Measurements from ENCODE around the gene UBE2J2.

The UBE2J2 gene

DNA sequence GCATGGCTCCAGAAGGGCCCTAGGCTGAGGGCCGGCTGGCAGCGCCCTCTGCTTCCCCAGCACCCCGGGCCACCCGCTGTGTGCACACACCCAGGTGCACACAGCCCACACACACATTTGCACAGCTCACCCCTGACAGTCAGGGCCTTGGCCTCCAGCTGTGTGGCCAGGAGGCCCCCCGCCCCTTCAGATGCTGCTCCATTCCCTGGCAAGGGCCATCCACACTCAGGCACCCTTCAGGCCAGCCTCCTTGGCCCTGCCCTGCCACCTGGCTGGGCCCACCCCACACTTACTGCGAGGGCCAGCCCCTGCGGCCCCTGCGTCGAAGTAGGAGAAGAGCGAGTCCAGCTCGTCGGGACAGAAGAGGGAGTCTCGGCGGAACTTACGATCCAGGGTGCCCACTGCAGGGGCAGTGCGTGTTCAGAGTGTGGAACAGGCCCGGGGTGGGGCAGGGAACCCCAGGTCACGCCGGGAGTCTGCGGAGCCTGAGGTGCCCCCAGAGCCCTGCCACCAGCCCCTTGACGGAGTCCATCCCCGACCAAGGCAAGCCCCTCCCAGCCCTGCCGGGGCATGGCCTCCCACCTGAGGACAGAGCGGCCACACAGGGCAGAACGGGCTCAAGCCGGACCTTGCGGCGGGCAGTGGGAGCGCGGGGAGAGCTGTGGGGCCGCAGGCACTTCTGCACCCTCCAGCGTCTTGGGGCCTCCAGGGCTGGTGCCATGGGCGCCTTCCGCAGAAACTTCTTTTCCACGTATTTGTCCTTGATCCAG is 21.7 kb upstream of the UBE2J2 start:
- no peak for DNase-seq

DNA sequence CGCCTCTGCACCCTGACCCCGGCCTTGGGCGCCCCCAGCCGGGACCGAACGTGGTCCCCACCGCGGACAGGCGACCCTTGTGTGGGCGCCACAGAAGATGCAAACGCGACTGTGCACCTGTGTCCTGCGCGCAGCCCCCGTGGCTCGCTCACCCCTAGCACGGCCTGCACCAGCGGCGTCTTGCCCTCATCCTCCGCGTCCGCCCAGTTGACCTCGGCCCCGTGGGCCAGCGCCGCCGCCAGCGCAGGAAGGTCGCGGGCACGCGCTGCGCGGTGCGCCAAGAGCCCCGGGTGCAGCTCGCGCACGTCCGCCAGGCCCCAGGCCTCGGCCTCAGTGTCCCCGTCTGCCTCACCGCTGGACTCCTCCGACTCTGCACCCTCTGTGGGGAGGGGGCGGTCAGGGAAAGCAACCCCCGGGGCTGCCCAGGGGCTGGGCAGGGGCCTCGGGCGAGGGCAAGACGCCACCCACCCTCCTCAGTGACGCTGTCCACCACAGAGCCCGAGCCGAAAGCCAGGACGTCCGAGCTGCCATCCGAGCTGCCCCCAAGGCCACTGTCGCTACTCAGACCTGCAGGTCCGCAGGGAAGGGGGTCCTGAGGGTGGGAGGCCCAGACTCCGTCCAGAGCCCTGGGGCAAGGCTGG is 20.7 kb upstream of the UBE2J2 start:
- no peak for DNase-seq

DNA sequence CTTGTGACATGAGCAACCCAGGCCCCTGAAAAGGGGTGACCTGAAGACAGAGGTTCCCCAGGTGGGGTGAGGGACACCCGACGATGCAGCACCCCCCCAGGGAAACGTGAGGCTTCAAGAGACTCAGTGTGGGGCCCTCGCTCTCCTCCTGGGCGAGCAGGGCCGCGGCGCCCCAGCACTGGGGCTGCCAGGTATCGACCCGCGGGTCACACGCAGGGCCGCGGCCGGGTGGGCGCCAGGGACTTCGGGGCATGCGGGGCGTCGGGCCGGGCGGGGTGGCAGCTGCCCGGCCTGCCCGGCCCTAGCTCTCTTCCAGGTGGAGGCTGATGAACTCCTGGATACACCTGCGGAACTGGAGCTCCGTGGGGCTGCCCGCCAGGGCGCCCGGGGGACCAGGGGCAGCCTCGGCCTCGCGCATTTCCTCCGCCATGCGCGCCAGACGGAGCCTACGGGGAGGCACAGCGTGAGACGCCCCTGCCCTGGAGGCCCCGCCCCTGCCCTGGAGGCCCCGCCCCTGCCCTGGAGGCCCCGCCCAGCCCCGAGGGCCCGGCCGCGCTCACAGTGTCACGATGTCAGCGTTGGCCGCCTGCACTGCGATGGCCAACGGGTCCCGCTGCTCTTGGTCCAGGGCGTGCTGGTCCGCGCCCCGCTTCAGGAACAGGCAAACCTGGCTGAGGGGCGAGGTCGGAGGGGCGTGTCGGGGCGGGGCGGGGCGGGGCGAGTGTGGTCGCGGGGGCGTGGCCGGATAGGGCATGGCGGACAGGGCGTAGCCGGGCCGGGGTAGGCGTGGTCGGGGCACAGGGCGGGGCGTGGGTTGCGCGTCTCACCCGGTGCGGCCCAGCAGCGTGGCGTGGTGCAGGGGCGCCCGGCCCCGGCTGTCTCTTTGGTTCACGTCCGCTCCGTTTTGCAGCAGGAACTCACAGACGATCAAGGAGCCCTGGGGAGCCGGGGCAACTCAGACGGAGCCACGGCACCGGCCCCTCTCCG is 19.9 kb upstream of the UBE2J2 start:
- no peak for DNase-seq

DNA sequence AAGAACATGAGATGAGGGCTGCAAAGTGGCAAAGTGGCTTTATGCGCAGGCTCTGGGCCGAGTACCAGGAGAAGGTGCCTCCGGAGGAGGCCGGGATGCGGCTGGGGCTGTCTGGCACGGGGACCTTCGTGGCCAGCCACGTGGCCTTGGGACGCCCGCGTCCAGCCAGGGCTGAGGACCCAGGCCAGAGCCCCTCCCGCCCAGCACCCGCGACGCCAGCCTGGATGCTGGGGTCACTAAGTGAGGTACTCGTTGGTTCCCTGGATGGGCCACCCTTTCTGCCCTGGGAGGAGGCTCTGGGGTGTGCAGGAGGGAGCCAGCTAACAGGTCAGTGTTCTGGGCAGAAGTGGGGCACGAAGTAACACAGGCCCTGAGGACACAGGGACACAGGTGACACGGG is 19.2 kb upstream of the UBE2J2 start:
- no peak for DNase-seq

DNA sequence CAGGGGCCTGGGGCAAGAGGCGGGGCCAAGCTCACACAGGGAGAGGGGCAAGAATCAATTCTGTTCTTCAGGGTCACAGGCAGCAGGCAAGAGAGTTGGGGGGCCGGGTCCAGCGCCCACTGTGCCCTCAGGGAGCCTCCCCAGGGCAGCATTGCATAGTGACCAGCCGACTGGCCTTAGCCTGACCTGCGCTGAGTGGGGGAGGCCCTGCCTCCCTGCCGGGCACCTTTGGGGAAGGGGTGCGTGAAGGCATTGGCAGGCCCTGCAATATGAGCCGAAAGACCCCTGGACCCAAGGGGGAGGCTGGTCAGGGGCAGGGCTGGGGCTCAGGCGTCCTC is 18.8 kb upstream of the UBE2J2 start:
- DNase-seq = no peak

DNA sequence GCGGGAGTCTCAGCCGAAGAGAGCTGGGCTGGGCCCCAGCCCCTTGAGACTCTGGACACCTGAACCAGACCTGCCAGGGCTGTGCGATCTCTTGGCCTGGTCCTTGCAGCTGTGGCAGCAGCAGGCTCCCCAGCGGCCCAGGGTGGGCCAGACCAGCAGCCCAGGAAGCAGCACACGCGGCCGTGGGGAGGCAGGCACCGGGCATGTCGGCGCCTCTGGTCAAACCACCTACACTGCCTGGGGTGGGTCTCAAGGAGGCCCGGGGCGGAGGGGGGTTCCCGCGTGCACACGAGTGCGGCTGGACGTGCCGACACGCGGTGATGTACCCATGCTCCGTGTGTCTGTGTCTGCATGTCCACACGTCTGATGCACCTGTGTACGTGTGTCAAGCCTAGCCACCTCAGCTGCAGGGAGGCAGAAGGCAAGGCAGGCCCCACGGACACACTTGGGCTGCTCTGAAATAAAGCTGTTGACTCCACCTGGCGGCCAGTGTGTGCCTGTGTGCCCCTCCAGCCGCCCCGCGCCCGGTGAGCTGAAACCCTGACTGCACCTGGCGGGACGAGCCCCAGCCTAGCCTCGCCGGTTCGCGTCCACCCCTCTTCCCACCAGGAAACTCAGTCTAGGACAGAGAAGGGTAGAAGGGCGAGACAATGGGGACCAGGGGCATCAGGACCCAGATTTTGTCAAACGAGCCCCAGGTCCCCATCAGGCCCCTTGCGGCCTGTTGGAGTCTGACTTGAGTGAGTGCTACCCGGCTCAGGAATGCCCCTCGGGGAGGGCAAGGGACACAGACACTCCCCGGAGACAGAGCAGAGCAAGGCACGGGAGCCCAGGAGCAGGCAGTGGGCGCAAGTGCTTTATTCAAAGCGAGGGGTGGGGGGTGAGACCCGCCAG is 18.1 kb upstream of the UBE2J2 start:
- DNase-seq = peak; percentile 78

DNA sequence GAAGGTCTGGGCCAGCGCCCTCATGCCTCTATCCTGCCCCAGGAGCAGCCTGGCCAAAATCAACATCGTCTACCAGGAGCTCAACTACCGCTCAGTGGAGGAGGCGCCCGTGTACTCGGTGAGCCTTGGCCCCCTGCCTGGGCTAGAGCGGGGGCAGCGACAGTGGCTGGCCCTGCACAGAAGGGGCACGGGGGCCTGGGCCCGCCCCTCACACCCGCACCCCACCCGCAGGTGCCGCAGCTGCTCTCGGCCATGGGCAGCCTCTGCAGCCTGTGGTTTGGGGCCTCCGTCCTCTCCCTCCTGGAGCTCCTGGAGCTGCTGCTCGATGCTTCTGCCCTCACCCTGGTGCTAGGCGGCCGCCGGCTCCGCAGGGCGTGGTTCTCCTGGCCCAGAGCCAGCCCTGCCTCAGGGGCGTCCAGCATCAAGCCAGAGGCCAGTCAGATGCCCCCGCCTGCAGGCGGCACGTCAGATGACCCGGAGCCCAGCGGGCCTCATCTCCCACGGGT is 17.4 kb upstream of the UBE2J2 start:
- DNase-seq = peak; percentile 27

DNA sequence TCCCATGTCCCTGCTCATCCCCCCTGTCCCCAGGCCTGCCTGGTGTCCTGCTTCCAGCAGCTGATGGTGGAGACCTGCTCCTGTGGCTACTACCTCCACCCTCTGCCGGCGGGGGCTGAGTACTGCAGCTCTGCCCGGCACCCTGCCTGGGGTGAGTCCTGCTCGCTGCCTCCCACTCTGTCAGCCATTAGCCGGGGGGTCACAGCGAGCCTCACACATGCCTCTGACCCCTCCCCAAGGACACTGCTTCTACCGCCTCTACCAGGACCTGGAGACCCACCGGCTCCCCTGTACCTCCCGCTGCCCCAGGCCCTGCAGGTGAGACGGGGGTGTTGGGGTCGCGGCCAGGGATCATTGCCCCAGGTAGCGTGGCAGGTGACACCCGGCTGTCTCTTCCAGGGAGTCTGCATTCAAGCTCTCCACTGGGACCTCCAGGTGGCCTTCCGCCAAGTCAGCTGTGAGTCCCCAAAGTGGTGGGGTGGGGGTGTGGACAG is 16.6 kb upstream of the UBE2J2 start:
- DNase-seq = peak; percentile 19

DNA sequence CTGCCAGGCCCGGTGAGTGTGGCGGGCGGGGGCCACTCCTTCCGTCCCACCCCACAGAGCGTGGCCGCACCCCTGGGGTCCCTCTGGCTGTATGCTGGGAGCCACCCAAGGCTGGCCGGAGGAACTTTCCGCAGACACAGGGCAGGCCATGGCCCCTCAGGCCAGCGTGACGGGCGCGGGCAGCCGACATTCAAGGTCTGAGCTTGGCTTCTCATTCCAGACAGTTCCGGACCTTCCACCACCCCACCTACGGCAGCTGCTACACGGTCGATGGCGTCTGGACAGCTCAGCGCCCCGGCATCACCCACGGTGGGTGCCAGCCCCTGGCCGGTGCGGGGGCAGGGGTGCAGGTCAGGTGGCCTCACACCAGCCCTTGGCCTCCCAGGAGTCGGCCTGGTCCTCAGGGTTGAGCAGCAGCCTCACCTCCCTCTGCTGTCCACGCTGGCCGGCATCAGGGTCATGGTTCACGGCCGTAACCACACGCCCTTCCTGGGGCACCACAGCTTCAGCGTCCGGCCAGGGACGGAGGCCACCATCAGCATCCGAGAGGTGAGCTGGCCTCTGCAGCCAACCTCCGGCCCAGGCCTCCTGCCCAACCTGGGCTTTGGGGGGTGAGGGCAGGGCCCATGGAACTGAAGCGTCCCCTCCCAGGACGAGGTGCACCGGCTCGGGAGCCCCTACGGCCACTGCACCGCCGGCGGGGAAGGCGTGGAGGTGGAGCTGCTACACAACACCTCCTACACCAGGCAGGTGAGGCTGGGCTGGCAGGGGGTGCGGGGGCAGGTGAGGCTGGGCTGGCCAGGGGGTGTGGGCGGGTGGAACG is 13.8 kb upstream of the UBE2J2 start:
- no peak for DNase-seq

DNA sequence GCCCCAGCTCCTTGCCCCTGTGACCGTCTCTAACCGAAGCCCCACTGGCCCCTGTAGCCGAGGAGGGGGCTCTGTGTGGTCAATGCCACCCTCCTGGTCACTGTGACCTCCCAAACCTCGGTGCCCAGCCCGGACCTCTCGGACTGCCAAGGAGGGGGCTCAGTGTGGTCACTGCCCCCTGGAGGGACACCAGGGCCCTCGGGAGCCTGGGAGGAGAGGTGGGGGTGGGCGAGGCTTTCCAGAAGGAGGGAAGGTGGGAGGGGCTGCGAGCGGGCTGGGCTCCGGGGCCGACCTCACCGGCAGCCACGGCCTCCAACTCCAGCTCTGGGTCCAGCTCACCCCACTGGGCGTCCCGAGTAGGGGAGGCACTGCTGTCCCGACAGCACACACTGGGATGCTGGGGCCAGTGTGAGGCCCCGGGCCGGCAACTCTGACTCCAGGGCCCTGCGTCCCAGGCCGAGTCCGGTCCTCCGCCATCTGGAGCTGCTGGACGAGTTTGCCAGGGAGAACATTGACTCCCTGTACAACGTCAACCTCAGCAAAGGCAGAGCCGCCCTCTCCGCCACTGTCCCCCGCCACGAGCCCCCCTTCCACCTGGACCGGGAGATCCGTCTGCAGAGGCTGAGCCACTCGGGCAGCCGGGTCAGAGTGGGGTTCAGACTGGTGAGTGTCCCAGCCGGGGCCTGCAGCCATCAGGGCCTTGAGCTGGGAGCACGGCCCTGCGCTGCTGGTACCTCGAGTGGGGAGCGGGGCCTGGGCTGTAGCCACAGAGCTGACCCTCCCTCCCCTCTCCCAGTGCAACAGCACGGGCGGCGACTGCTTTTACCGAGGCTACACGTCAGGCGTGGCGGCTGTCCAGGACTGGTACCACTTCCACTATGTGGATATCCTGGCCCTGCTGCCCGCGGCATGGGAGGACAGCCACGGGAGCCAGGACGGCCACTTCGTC is 12.9 kb upstream of the UBE2J2 start:
- no peak for DNase-seq

DNA sequence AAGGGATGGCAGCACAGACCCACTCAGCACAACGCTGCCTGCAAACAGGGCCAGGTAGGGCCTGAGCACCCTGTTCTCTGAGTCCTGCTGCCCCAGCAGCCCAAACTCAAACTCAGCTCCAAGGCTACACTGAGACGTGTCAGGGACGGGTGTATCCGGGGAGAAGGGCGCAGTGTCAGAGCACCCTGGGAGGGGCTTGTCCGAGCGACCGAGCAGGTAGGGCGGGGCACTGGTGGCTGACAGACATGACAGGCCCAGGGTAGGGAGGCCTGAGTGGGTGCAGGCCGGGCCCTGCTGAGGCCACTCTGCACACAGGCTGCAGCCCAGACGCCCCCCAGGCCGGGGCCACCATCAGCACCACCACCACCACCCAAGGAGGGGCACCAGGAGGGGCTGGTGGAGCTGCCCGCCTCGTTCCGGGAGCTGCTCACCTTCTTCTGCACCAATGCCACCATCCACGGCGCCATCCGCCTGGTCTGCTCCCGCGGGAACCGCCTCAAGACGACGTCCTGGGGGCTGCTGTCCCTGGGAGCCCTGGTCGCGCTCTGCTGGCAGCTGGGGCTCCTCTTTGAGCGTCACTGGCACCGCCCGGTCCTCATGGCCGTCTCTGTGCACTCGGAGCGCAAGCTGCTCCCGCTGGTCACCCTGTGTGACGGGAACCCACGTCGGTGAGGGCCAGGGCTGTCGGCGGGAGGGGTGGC is 12.1 kb upstream of the UBE2J2 start:
- no peak for DNase-seq

DNA sequence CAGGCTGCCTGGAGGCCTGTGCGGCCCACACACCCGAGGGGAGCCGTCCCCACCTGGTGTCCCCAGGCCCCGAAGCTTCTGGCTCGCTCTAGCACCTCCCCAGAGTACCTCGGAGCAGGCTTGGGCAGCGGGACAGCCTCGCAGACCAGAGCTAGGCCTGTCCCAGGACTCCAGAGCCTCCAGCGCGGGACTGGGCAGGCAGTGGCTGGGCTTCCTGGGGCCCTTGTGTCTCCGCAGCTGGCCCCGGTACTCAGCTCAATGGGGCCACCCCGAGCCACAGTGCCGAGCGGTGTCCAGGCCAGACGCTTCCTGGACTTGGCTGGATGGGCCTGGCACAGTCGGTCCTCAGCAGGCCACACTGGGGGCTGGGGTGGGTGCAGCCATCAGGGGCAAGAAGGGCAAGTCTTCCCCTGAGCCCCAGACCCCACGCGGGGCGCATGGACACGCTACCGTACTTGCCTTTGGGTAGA is 11.5 kb upstream of the UBE2J2 start:
- no peak for DNase-seq

DNA sequence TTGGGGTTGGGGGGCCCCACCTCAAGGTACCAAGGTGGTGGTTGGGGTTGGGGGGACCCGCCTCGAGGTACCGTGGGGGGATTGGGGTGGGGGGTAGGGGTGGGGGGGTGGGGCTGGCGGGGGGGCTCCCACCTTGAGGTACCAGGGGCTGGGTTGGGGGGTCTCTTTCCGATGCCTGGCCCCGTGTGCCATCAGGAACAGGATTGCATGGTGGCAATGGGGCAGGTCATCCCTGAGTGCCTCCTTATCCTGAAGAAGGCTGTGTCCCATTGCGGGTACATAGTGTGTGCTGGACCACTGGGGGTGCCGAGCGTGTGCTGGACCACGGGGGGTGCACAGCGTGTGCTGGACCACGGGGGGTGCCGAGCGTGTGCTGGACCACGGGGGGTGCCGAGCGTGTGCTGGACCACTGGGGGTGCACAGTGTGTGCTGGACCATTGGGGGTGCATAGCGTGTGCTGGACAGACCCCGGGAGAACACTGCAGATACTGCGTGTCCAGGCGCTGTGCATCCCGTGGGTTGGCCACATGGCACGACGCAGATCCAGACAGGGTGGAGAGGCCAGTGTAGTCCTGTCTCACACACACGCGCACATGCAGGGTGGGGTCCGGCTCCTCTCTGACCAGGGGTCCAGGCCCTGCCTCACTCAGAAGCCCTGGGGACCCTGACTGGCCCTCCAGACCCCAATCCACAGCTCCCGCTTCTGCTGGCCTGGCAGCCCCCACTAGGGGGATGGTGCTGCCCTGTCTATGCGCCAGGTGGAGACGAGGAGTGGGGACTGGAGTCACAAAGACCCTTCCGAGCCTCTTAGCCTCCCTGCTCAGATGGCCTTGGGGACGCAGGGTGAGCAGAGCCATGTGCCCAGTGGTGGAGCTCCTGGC is 10.8 kb upstream of the UBE2J2 start:
- no peak for DNase-seq

DNA sequence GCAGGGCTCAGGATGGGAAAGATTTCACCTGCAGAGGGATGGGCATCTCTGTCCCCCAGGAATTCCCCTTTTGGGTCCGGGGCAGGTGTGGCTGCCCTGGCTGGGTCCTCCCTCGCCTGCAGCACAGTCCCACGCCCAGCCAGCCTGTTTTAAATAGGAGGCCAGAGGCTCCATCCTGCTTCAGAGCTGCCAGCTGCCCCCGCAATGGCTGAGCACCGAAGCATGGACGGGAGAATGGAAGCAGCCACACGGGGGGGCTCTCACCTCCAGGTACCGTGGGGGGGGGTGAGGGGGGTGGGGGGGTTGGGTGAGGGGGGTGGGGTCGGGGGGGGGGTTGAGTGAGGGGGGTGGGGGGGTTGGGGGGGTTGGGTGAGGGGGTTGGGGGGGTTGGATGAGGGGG is 10.2 kb upstream of the UBE2J2 start:
- no peak for DNase-seq

DNA sequence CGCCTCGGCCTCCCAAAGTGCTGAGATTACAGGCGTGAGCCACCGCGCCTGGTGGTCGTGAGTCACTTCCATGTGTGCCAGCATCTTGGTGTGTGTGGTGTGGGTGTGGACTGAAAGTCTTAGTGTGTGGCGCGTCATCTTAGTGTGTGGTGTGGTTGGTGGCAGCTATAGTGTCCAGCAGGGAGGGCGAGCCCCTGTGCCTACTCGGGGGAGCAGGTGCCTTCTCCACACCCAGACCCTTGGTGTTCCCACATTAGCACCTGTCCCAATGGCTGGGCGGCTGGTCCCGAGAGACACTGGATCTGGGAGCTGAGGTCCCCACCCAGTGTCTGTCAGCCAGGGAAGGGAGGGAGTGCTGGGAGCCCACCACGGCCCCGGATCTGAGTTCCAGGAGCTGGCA is 9.3 kb upstream of the UBE2J2 start:
- DNase-seq = no peak

DNA sequence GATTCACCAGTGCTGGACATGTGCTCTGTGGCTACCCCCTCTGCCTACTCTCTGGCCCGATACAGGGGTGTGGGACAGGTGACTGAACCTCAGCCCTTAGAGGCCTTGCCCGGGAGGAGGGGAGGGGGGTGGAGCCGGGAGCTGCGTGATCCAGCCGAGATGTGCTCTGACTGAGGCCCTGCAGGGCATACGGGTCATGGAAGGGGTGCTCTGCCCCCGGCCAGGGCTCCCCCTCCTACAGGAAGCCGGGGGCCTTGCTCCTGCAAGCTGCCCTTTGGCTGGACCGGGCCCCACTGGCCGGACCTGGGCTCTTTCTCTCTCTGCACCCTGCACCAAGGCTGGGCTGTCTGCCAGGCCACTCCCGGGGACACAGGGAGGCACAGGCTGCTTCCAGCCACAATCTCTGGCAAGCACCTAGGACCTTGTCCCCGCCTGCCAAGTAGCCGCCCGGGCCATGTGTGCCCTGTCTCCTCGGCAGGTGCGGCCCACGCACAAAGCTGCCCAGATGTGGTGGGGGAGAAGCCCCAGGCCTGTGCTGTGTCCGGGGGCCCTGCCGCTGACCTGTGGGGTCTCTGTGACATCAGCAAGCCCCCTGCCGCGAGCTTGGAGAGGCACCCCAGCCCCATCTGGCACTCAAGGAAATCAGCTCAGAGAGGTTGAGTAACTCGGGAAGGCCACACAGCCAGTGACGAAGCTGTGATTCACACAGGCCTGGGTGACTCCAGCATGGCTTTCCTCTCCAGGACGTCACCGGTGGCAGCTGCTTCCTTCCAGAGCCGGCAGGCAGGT is 8.1 kb upstream of the UBE2J2 start:
- DNase-seq = no peak

DNA sequence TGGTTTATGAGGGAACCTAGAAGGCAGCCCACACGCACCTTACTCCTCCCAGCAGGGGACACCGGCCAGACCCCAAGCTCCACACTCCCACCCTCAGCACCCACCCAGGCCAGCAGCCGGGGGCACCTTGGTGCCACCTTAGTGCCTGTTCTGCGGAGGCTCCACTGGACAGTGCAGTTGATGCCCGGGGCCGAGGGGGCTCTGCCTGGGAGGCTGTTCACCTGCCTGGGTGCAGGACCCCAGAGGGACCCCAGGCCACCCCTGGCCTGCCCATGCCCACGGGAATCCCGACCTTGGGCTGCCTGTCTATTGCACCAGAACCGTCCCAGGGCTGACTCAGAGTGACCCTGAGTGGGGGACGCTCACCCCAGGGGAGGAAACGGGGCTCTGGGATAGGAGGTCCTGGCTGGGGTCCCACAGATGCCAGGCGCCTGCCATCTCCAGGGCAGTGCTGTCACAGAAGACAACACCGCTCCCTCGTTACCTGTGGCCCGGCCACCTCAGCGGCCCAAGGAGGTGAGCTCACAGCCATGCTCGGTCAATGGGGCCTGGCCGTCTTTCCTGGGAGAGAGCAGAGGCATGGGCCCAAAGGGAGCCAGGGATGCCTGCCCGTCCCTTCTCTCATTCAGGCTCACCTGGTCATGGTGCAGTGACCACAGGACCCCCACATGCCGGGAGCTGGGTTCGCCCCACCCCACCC is 7.3 kb upstream of the UBE2J2 start:
- no peak for DNase-seq

All from NCI-H1105 (cell line).